A549 (cell line): ENCODE measurements around the gene MANEAL.

Experiments
- BHLHE40 ChIP-seq: IDR thresholded peaks from 2 replicates; pipeline ENCODE4 v1.6.1; 2012; ENCODE audit warnings: low read depth, low read length, inconsistent platforms
- CTCF ChIP-seq: fragments of >200 bp; sonication (Bioruptor Twin); formaldehyde crosslinking; IDR thresholded peaks from 3 replicates; pipeline ENCODE4 v1.5.1; 2016
- EHF ChIP-seq: fragments of 250-450 bp; sonication (Bioruptor Pico); IDR thresholded peaks from 2 replicates; pipeline ENCODE4 v1.5.0; 2020; ENCODE audit warnings: mild to moderate bottlenecking
- KDM1A ChIP-seq: fragments of 200-600 bp; sonication (generic); IDR thresholded peaks from 2 replicates; pipeline ENCODE4 v1.6.1; 2016; ENCODE audit warnings: low read depth, mild to moderate bottlenecking
- NFE2L2 ChIP-seq: fragments of 150-350 bp; conservative IDR thresholded peaks from 2 replicates; pipeline ENCODE4 v1.6.1; 2014; ENCODE audit warnings: low read length
- NR3C1 ChIP-seq: fragments of >200 bp; sonication (Bioruptor Twin); formaldehyde crosslinking; IDR thresholded peaks from 3 replicates; pipeline ENCODE4 v1.6.1; 2017
- POLR2A ChIP-seq: IDR thresholded peaks from 2 replicates; pipeline ENCODE4 v1.6.1; 2012; ENCODE audit warnings: mild to moderate bottlenecking, low read length
- RCOR1 ChIP-seq: fragments of 150-350 bp; IDR thresholded peaks from 2 replicates; pipeline ENCODE4 v1.6.1; 2014; ENCODE audit warnings: antibody characterized with exemption, low read length, low read depth
- REST ChIP-seq: fragments of 200-600 bp; sonication (generic); IDR thresholded peaks from 2 replicates; pipeline ENCODE4 v1.6.1; 2016; ENCODE audit warnings: antibody characterized with exemption, mild to moderate bottlenecking, moderate library complexity
- SMC3 ChIP-seq: fragments of >200 bp; sonication (Bioruptor Twin); formaldehyde crosslinking; IDR thresholded peaks from 3 replicates; pipeline ENCODE4 v1.6.1; 2018; ENCODE audit warnings: inconsistent platforms

- TF ChIP-seq NR3C1 (no peak), CTCF (no peak), POLR2A (peak; percentile 25; the same call in 1 of the 2 replicates), KDM1A (no peak), EHF (no peak), REST (no peak), RCOR1 (no peak), NFE2L2 (no peak), BHLHE40 (no peak), SMC3 (no peak)
These were observed 15.0 kb downstream of the MANEAL start for GRCh38 chr1:37808369-37809319.
